GM12891 (cell line): Measurements from ENCODE around the gene PNPT1. TPM values are rescaled to one million over a fixed set of nuclear protein-coding genes. Genes with fewer than 3 reads are reported as not detected.
"Not testable (repeated sequence)": the region's sequence is repeated elsewhere in the genome, so short reads cannot be mapped to it uniquely, and the experiment has no call there.

Experiments
- DNase-seq: peaks from one replicate; pipeline ENCODE4 v3.0.0; 2011; ENCODE audit warnings: low spot score; ENCODE audit not compliant: insufficient read length
- FAIRE-seq: peaks from 2 replicates; lab custom pipeline; 2011; peaks lifted over from hg19 to GRCh38; lab: Jason Lieb, UNC
- PAX5 ChIP-seq: IDR thresholded peaks from 2 replicates; pipeline ENCODE4 v1.6.1; 2011; ENCODE audit warnings: low read length, moderate library complexity, mild to moderate bottlenecking; ENCODE audit not compliant: insufficient read depth, severe bottlenecking
- POLR2A ChIP-seq: IDR thresholded peaks from 2 replicates; pipeline ENCODE4 v1.6.1; 2011; ENCODE audit warnings: low read depth, low read length, control low read depth
- POLR2AphosphoS5 ChIP-seq: IDR thresholded peaks from 2 replicates; pipeline ENCODE4 v1.6.1; 2011; ENCODE audit warnings: low read depth, low read length, control low read depth
- POU2F2 ChIP-seq: IDR thresholded peaks from 2 replicates; pipeline ENCODE4 v1.6.1; 2011; ENCODE audit warnings: low read depth, mild to moderate bottlenecking, control low read depth, low read length, moderate library complexity
- SPI1 ChIP-seq: IDR thresholded peaks from 2 replicates; pipeline ENCODE4 v1.6.1; 2011; ENCODE audit warnings: low read depth, low read length, control low read depth
- TAF1 ChIP-seq: IDR thresholded peaks from 2 replicates; pipeline ENCODE4 v1.6.1; 2011; ENCODE audit warnings: low read depth, low read length, control low read depth
- polyA plus RNA-seq: library from polyadenylated mRNA; unstranded; fragments of >200 nt; gene quantifications from one replicate; pipeline ENCODE4 v1.2.1, GENCODE V29; 2012; ENCODE audit warnings: low read depth, missing spikeins, inconsistent platforms; ENCODE audit not compliant: missing spikeins

Gene PNPT1
- polyA plus RNA-seq, result 13.0 TPM

- FAIRE-seq (peak; percentile 100), DNase-seq (peak; percentile 91)
- TF ChIP-seq POU2F2 (peak; percentile 66), PAX5 (peak; percentile 5), POLR2A (peak; percentile 97), SPI1 (no peak), POLR2AphosphoS5 (peak; percentile 97), TAF1 (peak; percentile 92)
Observed at GRCh38 chr2:55693181-55694125, at the start of gene PNPT1. Gene PNPT1 (minus strand): TSS chr2:55693844. CDS start chr2:55693823, 21 bp downstream.

- DNase-seq, result no peak
- TF ChIP-seq SPI1 (no peak), TAF1 (no peak), POU2F2 (no peak), POLR2A (no peak), POLR2AphosphoS5 (no peak), PAX5 (no peak)
- FAIRE-seq, result no peak
Observed at GRCh38 chr2:55742996-55743395, 49.4 kb upstream of the PNPT1 start.

GRCh38 chr2:55736019-55736536 lies 42.4 kb upstream of the PNPT1 start:
- DNase-seq, FAIRE-seq: not testable (repeated sequence)

GRCh38 chr2:55734726-55735125 lies 41.1 kb upstream of the PNPT1 start:
- no peak for FAIRE-seq
- DNase-seq, result no peak
- no peak for TF ChIP-seq PAX5
- TF ChIP-seq POLR2A, result no peak
- TF ChIP-seq SPI1, result no peak
- no peak for TF ChIP-seq POLR2AphosphoS5
- TF ChIP-seq POU2F2, result no peak
- no peak for TF ChIP-seq TAF1

- FAIRE-seq (no peak), DNase-seq (no peak)
- no peak for TF ChIP-seq SPI1
- no peak for TF ChIP-seq TAF1
- no peak for TF ChIP-seq POU2F2
- no peak for TF ChIP-seq POLR2A
- no peak for TF ChIP-seq POLR2AphosphoS5
- TF ChIP-seq PAX5, result no peak
Observed at GRCh38 chr2:55733335-55733734, 39.7 kb upstream of the PNPT1 start.

GRCh38 chr2:55732854-55733253 lies 39.2 kb upstream of the PNPT1 start:
- DNase-seq, result no peak
- no peak for TF ChIP-seq POU2F2
- TF ChIP-seq PAX5, result no peak
- TF ChIP-seq POLR2AphosphoS5, result no peak
- TF ChIP-seq TAF1, result no peak
- TF ChIP-seq POLR2A, result no peak
- no peak for TF ChIP-seq SPI1
- FAIRE-seq, result no peak

GRCh38 chr2:55729136-55729685 lies 35.6 kb upstream of the PNPT1 start:
- FAIRE-seq, result no peak
- TF ChIP-seq POLR2AphosphoS5, result no peak
- TF ChIP-seq PAX5, result no peak
- TF ChIP-seq SPI1, result no peak
- no peak for DNase-seq

GRCh38 chr2:55721596-55722215 lies 28.1 kb upstream of the PNPT1 start:
- TF ChIP-seq PAX5, result no peak
- TF ChIP-seq TAF1, result no peak
- no peak for TF ChIP-seq POLR2A
- no peak for TF ChIP-seq POU2F2
- no peak for TF ChIP-seq POLR2AphosphoS5
- TF ChIP-seq SPI1, result no peak
- DNase-seq (no peak), FAIRE-seq (no peak)

- no peak for TF ChIP-seq PAX5
- no peak for TF ChIP-seq POU2F2
- no peak for TF ChIP-seq POLR2AphosphoS5
- TF ChIP-seq SPI1, result no peak
- no peak for TF ChIP-seq TAF1
- TF ChIP-seq POLR2A, result no peak
- DNase-seq (no peak), FAIRE-seq (no peak)
Observed at GRCh38 chr2:55720417-55720816, 26.8 kb upstream of the PNPT1 start.
